Measurements from ENCODE around the gene USP13. TPM values are rescaled to one million over a fixed set of nuclear protein-coding genes. Genes with fewer than 3 reads are reported as not detected.
"Not testable (repeated sequence)": the region's sequence is repeated elsewhere in the genome, so short reads cannot be mapped to it uniquely, and the experiment has no call there.

Gene USP13
- total RNA-seq, 2 experiments from 2014 or later = 9.4 to 9.6 TPM

- Mint-ChIP-seq H3K27ac (no peak overlapping the region), H3K9me3 (no peaks in the 10 kb centered on the region), H3K36me3 (ENCODE audit: low read depth) (peaks cover under 1% of the 10 kb centered on the region), H3K27me3 (no peaks in the 10 kb centered on the region), H3K4me3 (no peak overlapping the region), H3K4me1 (no peaks in the 10 kb centered on the region)
- no peak for DNase-seq
- ChIA-PET CTCF (no interaction called here), POLR2A (no interaction called here)
Observed at GRCh38 chr3:179630753-179631451, 21.9 kb upstream of the USP13 start.

- ChIA-PET CTCF (no interaction called here), POLR2A (no interaction called here)
- Mint-ChIP-seq H3K36me3 (ENCODE audit: low read depth) (no peaks in the 10 kb centered on the region), H3K27ac (no peak overlapping the region), H3K27me3 (no peaks in the 10 kb centered on the region), H3K4me3 (no peak overlapping the region), H3K9me3 (no peaks in the 10 kb centered on the region), H3K4me1 (peaks cover 11% of the 10 kb centered on the region)
- DNase-seq = no peak
Observed at GRCh38 chr3:179640469-179640868, 12.4 kb upstream of the USP13 start.

GRCh38 chr3:179642871-179643270, 10.0 kb upstream of the USP13 start:
- H3K27ac Mint-ChIP-seq = no peak overlapping the region
- no peaks in the 10 kb centered on the region for H3K36me3 Mint-ChIP-seq (ENCODE audit: low read depth)
- ChIA-PET CTCF (interaction anchor here (0.6 kb wide), 1 partner anchor 311 kb away, joined by 4 read pairs; no protein-coding TSS in a partner anchor), POLR2A (interaction anchor here (2.4 kb wide), 1 partner anchor 11 kb away, joined by 10 read pairs; the partner anchor contains the start of gene USP13)
- H3K9me3 Mint-ChIP-seq = no peaks in the 10 kb centered on the region
- H3K4me3 Mint-ChIP-seq = no peak overlapping the region
- no peaks in the 10 kb centered on the region for H3K27me3 Mint-ChIP-seq
- peaks cover 11% of the 10 kb centered on the region for H3K4me1 Mint-ChIP-seq
- DNase-seq = no peak

GRCh38 chr3:179643837-179644236, 9.0 kb upstream of the USP13 start:
- not testable (repeated sequence) for H3K4me3 Mint-ChIP-seq; H3K36me3 Mint-ChIP-seq (ENCODE audit: low read depth); DNase-seq; H3K27ac Mint-ChIP-seq; H3K9me3 Mint-ChIP-seq; H3K27me3 Mint-ChIP-seq
- H3K4me1 Mint-ChIP-seq = peaks cover 11% of the 10 kb centered on the region
- CTCF ChIA-PET = interaction anchor here (1.1 kb wide), 1 partner anchor 34 kb away, joined by 4 read pairs; no protein-coding TSS in a partner anchor
- POLR2A ChIA-PET = interaction anchor here (1.2 to 2.4 kb wide), 3 partner anchors 10 to 39 kb away, joined by 3 to 10 read pairs (median 4); partner anchors contain the start of genes MRPL47, NDUFB5 and USP13

- Mint-ChIP-seq H3K27me3 (peaks cover 4% of the 10 kb centered on the region), H3K27ac (no peak overlapping the region), H3K9me3 (no peaks in the 10 kb centered on the region), H3K4me3 (no peak overlapping the region), H3K36me3 (ENCODE audit: low read depth) (no peaks in the 10 kb centered on the region), H3K4me1 (peaks cover 18% of the 10 kb centered on the region)
- CTCF ChIA-PET = no interaction called here
- POLR2A ChIA-PET = no interaction called here
- no peak for DNase-seq
Observed at GRCh38 chr3:179646177-179646576, 6.7 kb upstream of the USP13 start.

GRCh38 chr3:179651687-179652446, 973 bp upstream of the USP13 start:
- CTCF ChIA-PET = interaction anchor here (0.5 to 1.2 kb wide), 3 partner anchors 47 to 952 kb away, joined by 3 read pairs; partner anchors contain the start of genes MRPL47 and NDUFB5
- H3K4me1 Mint-ChIP-seq = peaks cover 35% of the 10 kb centered on the region
- H3K4me3 Mint-ChIP-seq = peak overlapping the region; percentile 62
- peak overlapping the region; percentile 53 for H3K27ac Mint-ChIP-seq
- DNase-seq = no peak
- POLR2A ChIA-PET = interaction anchor here (1.0 to 3.0 kb wide), 8 partner anchors 10 to 89 kb away, joined by 3 to 20 read pairs (median 5); partner anchors contain the start of genes ACTL6A, MRPL47 and NDUFB5
- H3K9me3 Mint-ChIP-seq = no peaks in the 10 kb centered on the region
- H3K36me3 Mint-ChIP-seq (ENCODE audit: low read depth) = peaks cover 11% of the 10 kb centered on the region
- H3K27me3 Mint-ChIP-seq = peaks cover 16% of the 10 kb centered on the region

GRCh38 chr3:179653096-179653797, 407 bp downstream of the USP13 start:
- Mint-ChIP-seq H3K27me3 (peaks cover 16% of the 10 kb centered on the region), H3K36me3 (ENCODE audit: low read depth) (peaks cover 11% of the 10 kb centered on the region), H3K9me3 (no peaks in the 10 kb centered on the region), H3K4me3 (peak overlapping the region; percentile 96), H3K27ac (peak overlapping the region; percentile 85), H3K4me1 (peaks cover 35% of the 10 kb centered on the region)
- POLR2A ChIA-PET = interaction anchor here (0.8 to 3.0 kb wide), 15 partner anchors 8 to 948 kb away, joined by 3 to 20 read pairs (median 4); partner anchors contain the start of genes ACTL6A, MRPL47, NDUFB5 and PIK3CA
- DNase-seq = peak; percentile 68
- CTCF ChIA-PET = interaction anchor here (1.2 kb wide), 1 partner anchor 49 kb away, joined by 3 read pairs; the partner anchor contains the start of genes MRPL47 and NDUFB5

- Mint-ChIP-seq H3K27me3 (peaks cover 16% of the 10 kb centered on the region), H3K4me3 (peak overlapping the region; percentile 44), H3K4me1 (peaks cover 31% of the 10 kb centered on the region), H3K27ac (no peak overlapping the region), H3K36me3 (ENCODE audit: low read depth) (peaks cover 11% of the 10 kb centered on the region), H3K9me3 (no peaks in the 10 kb centered on the region)
- no peak for DNase-seq
- POLR2A ChIA-PET = no interaction called here
- CTCF ChIA-PET = no interaction called here
Observed at GRCh38 chr3:179655236-179655635, 2.4 kb downstream of the USP13 start.

- no peak overlapping the region for H3K4me3 Mint-ChIP-seq
- no peak overlapping the region for H3K27ac Mint-ChIP-seq
- POLR2A ChIA-PET = no interaction called here
- H3K27me3 Mint-ChIP-seq = no peaks in the 10 kb centered on the region
- H3K36me3 Mint-ChIP-seq (ENCODE audit: low read depth) = peaks cover 8% of the 10 kb centered on the region
- peaks cover 17% of the 10 kb centered on the region for H3K4me1 Mint-ChIP-seq
- CTCF ChIA-PET = interaction anchor here (2.0 kb wide), 1 partner anchor 9 kb away, joined by 14 read pairs; no protein-coding TSS in a partner anchor
- DNase-seq = no peak
- H3K9me3 Mint-ChIP-seq = no peaks in the 10 kb centered on the region
Observed at GRCh38 chr3:179658606-179659005, 5.8 kb downstream of the USP13 start.

- no peak for DNase-seq
- no peak overlapping the region for H3K27ac Mint-ChIP-seq
- ChIA-PET CTCF (interaction anchor here (2.4 kb wide), 1 partner anchor 11 kb away, joined by 10 read pairs; no protein-coding TSS in a partner anchor), POLR2A (interaction anchor here (1.4 to 1.5 kb wide), 2 partner anchors 8 to 17 kb away, joined by 3 to 4 read pairs; partner anchors contain the start of gene USP13)
- no peaks in the 10 kb centered on the region for H3K9me3 Mint-ChIP-seq
- H3K4me3 Mint-ChIP-seq = no peak overlapping the region
- H3K36me3 Mint-ChIP-seq (ENCODE audit: low read depth) = peaks cover 2% of the 10 kb centered on the region
- peaks cover 1% of the 10 kb centered on the region for H3K4me1 Mint-ChIP-seq
- H3K27me3 Mint-ChIP-seq = no peaks in the 10 kb centered on the region
Observed at GRCh38 chr3:179660872-179661271, 8.0 kb downstream of the USP13 start.

- CTCF ChIA-PET = interaction anchor here (2.4 kb wide), 1 partner anchor 12 kb away, joined by 10 read pairs; no protein-coding TSS in a partner anchor
- H3K9me3 Mint-ChIP-seq = no peaks in the 10 kb centered on the region
- H3K4me3 Mint-ChIP-seq = no peak overlapping the region
- no peaks in the 10 kb centered on the region for H3K36me3 Mint-ChIP-seq (ENCODE audit: low read depth)
- H3K4me1 Mint-ChIP-seq = peaks cover 3% of the 10 kb centered on the region
- DNase-seq = no peak
- H3K27me3 Mint-ChIP-seq = no peaks in the 10 kb centered on the region
- H3K27ac Mint-ChIP-seq = no peak overlapping the region
- POLR2A ChIA-PET = interaction anchor here (1.4 to 1.5 kb wide), 2 partner anchors 9 to 18 kb away, joined by 3 to 4 read pairs; partner anchors contain the start of gene USP13
Observed at GRCh38 chr3:179661777-179662176, 8.9 kb downstream of the USP13 start.

- Mint-ChIP-seq H3K27me3 (no peaks in the 10 kb centered on the region), H3K9me3 (no peaks in the 10 kb centered on the region), H3K4me1 (peaks cover 3% of the 10 kb centered on the region), H3K4me3 (no peak overlapping the region), H3K27ac (no peak overlapping the region), H3K36me3 (ENCODE audit: low read depth) (no peaks in the 10 kb centered on the region)
- ChIA-PET CTCF (no interaction called here), POLR2A (no interaction called here)
- DNase-seq = no peak
Observed at GRCh38 chr3:179663093-179663492, 10.3 kb downstream of the USP13 start.
